Measurements from ENCODE around the gene SPCS3.
"Not testable (repeated sequence)": the region's sequence is repeated elsewhere in the genome, so short reads cannot be mapped to it uniquely, and the experiment has no call there.

SPCS3 gene

GRCh38 chr4:176324876-176325275 is 5.1 kb downstream of the SPCS3 start:
- peak in 2 of 3 donors; percentile 14 to 51 for DNase-seq
- H3K4me3 ChIP-seq (ENCODE audit: control insufficient read depth in 1 of 7, extremely low read depth in 1 of 7, insufficient read depth in 4 of 7, low read depth in 2 of 7, low read length in 6 of 7); H3K9me3 ChIP-seq (ENCODE audit: control extremely low read depth in 1 of 5, control insufficient read depth in 4 of 5, insufficient read depth in 2 of 5, low read depth in 1 of 5, low read length in 4 of 5); H3K27me3 ChIP-seq (replicated peaks in 2 of 5; ENCODE audit: control insufficient read depth in 4 of 5, insufficient read depth in 5 of 5, low read length in 4 of 5); H3K27ac ChIP-seq (ENCODE audit: insufficient read depth in 1 of 2, low read depth in 1 of 2, low read length in 2 of 2, poor library complexity in 1 of 2, severe bottlenecking in 2 of 2): not testable (repeated sequence)
- peaks cover 9 to 30% (median 15%) of the 10 kb centered on the region in 4 experiments for H3K36me3 ChIP-seq (ENCODE audit: control insufficient read depth in 4 of 4, insufficient read depth in 4 of 4, low read length in 3 of 4)
- CTCF ChIA-PET, result interaction anchor here (1.3 to 2.6 kb wide), 4 partner anchors 8 to 271 kb away, joined by 3 to 10 read pairs (median 6); no protein-coding TSS in a partner anchor
- WGBS (ENCODE audit: insufficient coverage), result 75% methylated on average over 4 of the region's 8 CpGs
- POLR2A ChIA-PET, result interaction anchor here (0.7 kb wide), 1 partner anchor 104 kb away, joined by 3 read pairs; no protein-coding TSS in a partner anchor
- H3K4me1 ChIP-seq (ENCODE audit: control extremely low read depth in 1 of 4, control insufficient read depth in 4 of 4, insufficient read depth in 4 of 4, low read length in 3 of 4), result peaks cover 0 to 36% (median 20%) of the 10 kb centered on the region in 4 experiments

- peaks cover 13 to 39% (median 20%) of the 10 kb centered on the region in 4 experiments for H3K36me3 ChIP-seq (ENCODE audit: control insufficient read depth in 4 of 4, insufficient read depth in 4 of 4, low read length in 3 of 4)
- H3K4me1 ChIP-seq (ENCODE audit: control extremely low read depth in 1 of 4, control insufficient read depth in 4 of 4, insufficient read depth in 4 of 4, low read length in 3 of 4), result peaks cover 0 to 3% (median 1%) of the 10 kb centered on the region in 4 experiments
- peak in 2 of 3 donors; percentile 27 to 41 for DNase-seq
- CTCF ChIA-PET, result interaction anchor here (0.6 to 4.7 kb wide), 3 partner anchors 8 to 221 kb away, joined by 3 to 19 read pairs (median 9); no protein-coding TSS in a partner anchor
- no peaks in the 10 kb centered on the region for H3K9me3 ChIP-seq (ENCODE audit: control extremely low read depth in 1 of 5, control insufficient read depth in 4 of 5, insufficient read depth in 2 of 5, low read depth in 1 of 5, low read length in 4 of 5)
- H3K27me3 ChIP-seq (replicated peaks in 2 of 5; ENCODE audit: control insufficient read depth in 4 of 5, insufficient read depth in 5 of 5, low read length in 4 of 5), result no peaks in the 10 kb centered on the region
- WGBS (ENCODE audit: insufficient coverage), result 47% methylated on average over 3 of the region's 3 CpGs
- POLR2A ChIA-PET, result interaction anchor here (1.1 kb wide), 1 partner anchor 12 kb away, joined by 3 read pairs; no protein-coding TSS in a partner anchor
- H3K4me3 ChIP-seq (ENCODE audit: control insufficient read depth in 1 of 7, extremely low read depth in 1 of 7, insufficient read depth in 4 of 7, low read depth in 2 of 7, low read length in 6 of 7), result no peak overlapping the region
- no peak overlapping the region for H3K27ac ChIP-seq (ENCODE audit: insufficient read depth in 1 of 2, low read depth in 1 of 2, low read length in 2 of 2, poor library complexity in 1 of 2, severe bottlenecking in 2 of 2)
These were observed 13.3 kb downstream of the SPCS3 start for GRCh38 chr4:176333076-176333475.

- Histone ChIP-seq H3K36me3 (ENCODE audit: control insufficient read depth in 4 of 4, insufficient read depth in 4 of 4, low read length in 3 of 4) (peaks cover 11 to 29% (median 14%) of the 10 kb centered on the region in 4 experiments), H3K4me3 (ENCODE audit: control insufficient read depth in 1 of 7, extremely low read depth in 1 of 7, insufficient read depth in 4 of 7, low read depth in 2 of 7, low read length in 6 of 7) (no peak overlapping the region), H3K4me1 (ENCODE audit: control extremely low read depth in 1 of 4, control insufficient read depth in 4 of 4, insufficient read depth in 4 of 4, low read length in 3 of 4) (peaks cover 0 to 3% (median 1%) of the 10 kb centered on the region in 4 experiments), H3K27me3 (replicated peaks in 2 of 5; ENCODE audit: control insufficient read depth in 4 of 5, insufficient read depth in 5 of 5, low read length in 4 of 5) (no peaks in the 10 kb centered on the region), H3K9me3 (ENCODE audit: control extremely low read depth in 1 of 5, control insufficient read depth in 4 of 5, insufficient read depth in 2 of 5, low read depth in 1 of 5, low read length in 4 of 5) (no peaks in the 10 kb centered on the region), H3K27ac (ENCODE audit: insufficient read depth in 1 of 2, low read depth in 1 of 2, low read length in 2 of 2, poor library complexity in 1 of 2, severe bottlenecking in 2 of 2) (no peak overlapping the region)
- ChIA-PET POLR2A (interaction anchor here (1.1 kb wide), 1 partner anchor 13 kb away, joined by 3 read pairs; no protein-coding TSS in a partner anchor), CTCF (interaction anchor here (2.8 kb wide), 1 partner anchor 9 kb away, joined by 9 read pairs; no protein-coding TSS in a partner anchor)
- DNase-seq, result no peak
- WGBS (ENCODE audit: insufficient coverage), result 91% methylated on average over 3 of the region's 5 CpGs
These were observed 14.3 kb downstream of the SPCS3 start for GRCh38 chr4:176334066-176334465.

DNA sequence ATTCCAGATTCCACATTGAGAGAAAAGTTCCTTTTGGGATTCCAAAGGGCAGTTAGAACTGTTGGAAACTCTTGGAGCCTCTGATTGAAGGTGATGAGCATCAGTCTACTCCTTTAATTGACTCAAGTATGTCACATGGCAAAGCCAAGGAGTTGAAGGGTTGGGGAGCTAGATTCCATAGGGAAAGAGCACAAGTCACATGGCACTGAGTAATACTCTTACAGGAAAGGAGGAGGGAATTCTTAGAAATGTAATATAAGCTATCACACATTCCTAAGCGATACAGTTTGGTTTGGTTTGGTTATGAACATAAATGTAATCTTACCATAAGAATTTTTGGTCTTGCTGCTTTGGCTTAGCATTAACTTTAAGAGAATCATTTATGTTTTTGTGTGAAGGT is 15.7 kb downstream of the SPCS3 start:
- H3K27ac ChIP-seq (ENCODE audit: insufficient read depth in 1 of 2, low read depth in 1 of 2, low read length in 2 of 2, poor library complexity in 1 of 2, severe bottlenecking in 2 of 2), result no peak overlapping the region
- ChIA-PET CTCF (interaction anchor here (0.8 kb wide), 1 partner anchor 9 kb away, joined by 3 read pairs; no protein-coding TSS in a partner anchor), POLR2A (no interaction called here)
- peaks cover 5 to 17% (median 9%) of the 10 kb centered on the region in 4 experiments for H3K36me3 ChIP-seq (ENCODE audit: control insufficient read depth in 4 of 4, insufficient read depth in 4 of 4, low read length in 3 of 4)
- no peaks in the 10 kb centered on the region for H3K9me3 ChIP-seq (ENCODE audit: control extremely low read depth in 1 of 5, control insufficient read depth in 4 of 5, insufficient read depth in 2 of 5, low read depth in 1 of 5, low read length in 4 of 5)
- no CpG with 5 or more reads among the region's 1 CpG for WGBS (ENCODE audit: insufficient coverage)
- H3K27me3 ChIP-seq (replicated peaks in 2 of 5; ENCODE audit: control insufficient read depth in 4 of 5, insufficient read depth in 5 of 5, low read length in 4 of 5), result no peaks in the 10 kb centered on the region
- no peak overlapping the region for H3K4me3 ChIP-seq (ENCODE audit: control insufficient read depth in 1 of 7, extremely low read depth in 1 of 7, insufficient read depth in 4 of 7, low read depth in 2 of 7, low read length in 6 of 7)
- H3K4me1 ChIP-seq (ENCODE audit: control extremely low read depth in 1 of 4, control insufficient read depth in 4 of 4, insufficient read depth in 4 of 4, low read length in 3 of 4), result peaks cover 0 to 3% (median 1%) of the 10 kb centered on the region in 4 experiments
- DNase-seq, result no peak

- peaks cover 0 to 4% (median 0%) of the 10 kb centered on the region in 4 experiments for H3K36me3 ChIP-seq (ENCODE audit: control insufficient read depth in 4 of 4, insufficient read depth in 4 of 4, low read length in 3 of 4)
- POLR2A ChIA-PET, result interaction anchor here (0.5 kb wide), 1 partner anchor 777 kb away, joined by 3 read pairs; no protein-coding TSS in a partner anchor
- H3K9me3 ChIP-seq (ENCODE audit: control extremely low read depth in 1 of 5, control insufficient read depth in 4 of 5, insufficient read depth in 2 of 5, low read depth in 1 of 5, low read length in 4 of 5), result peaks cover 0 to 21% (median 19%) of the 10 kb centered on the region in 5 experiments
- H3K4me1 ChIP-seq (ENCODE audit: control extremely low read depth in 1 of 4, control insufficient read depth in 4 of 4, insufficient read depth in 4 of 4, low read length in 3 of 4), result peaks cover 0 to 3% (median 0%) of the 10 kb centered on the region in 4 experiments
- WGBS (ENCODE audit: insufficient coverage), result 75% methylated on average over 2 of the region's 3 CpGs
- H3K4me3 ChIP-seq (ENCODE audit: control insufficient read depth in 1 of 7, extremely low read depth in 1 of 7, insufficient read depth in 4 of 7, low read depth in 2 of 7, low read length in 6 of 7), result no peak overlapping the region
- DNase-seq, result no peak
- H3K27me3 ChIP-seq (replicated peaks in 2 of 5; ENCODE audit: control insufficient read depth in 4 of 5, insufficient read depth in 5 of 5, low read length in 4 of 5), result no peaks in the 10 kb centered on the region
- CTCF ChIA-PET, result interaction anchor here (0.9 to 4.6 kb wide), 13 partner anchors 9 to 304 kb away, joined by 3 to 39 read pairs (median 4); no protein-coding TSS in a partner anchor
- no peak overlapping the region for H3K27ac ChIP-seq (ENCODE audit: insufficient read depth in 1 of 2, low read depth in 1 of 2, low read length in 2 of 2, poor library complexity in 1 of 2, severe bottlenecking in 2 of 2)
These were observed 20.4 kb downstream of the SPCS3 start for GRCh38 chr4:176339936-176340761.

GRCh38 chr4:176340871-176341685 is 21.3 kb downstream of the SPCS3 start:
- Histone ChIP-seq H3K27me3 (replicated peaks in 2 of 5; ENCODE audit: control insufficient read depth in 4 of 5, insufficient read depth in 5 of 5, low read length in 4 of 5) (no peaks in the 10 kb centered on the region), H3K4me3 (ENCODE audit: control insufficient read depth in 1 of 7, extremely low read depth in 1 of 7, insufficient read depth in 4 of 7, low read depth in 2 of 7, low read length in 6 of 7) (no peak overlapping the region), H3K9me3 (ENCODE audit: control extremely low read depth in 1 of 5, control insufficient read depth in 4 of 5, insufficient read depth in 2 of 5, low read depth in 1 of 5, low read length in 4 of 5) (peaks cover 0 to 23% (median 19%) of the 10 kb centered on the region in 5 experiments), H3K4me1 (ENCODE audit: control extremely low read depth in 1 of 4, control insufficient read depth in 4 of 4, insufficient read depth in 4 of 4, low read length in 3 of 4) (peaks cover 0 to 3% (median 0%) of the 10 kb centered on the region in 4 experiments), H3K36me3 (ENCODE audit: control insufficient read depth in 4 of 4, insufficient read depth in 4 of 4, low read length in 3 of 4) (peaks cover 0 to 4% (median 0%) of the 10 kb centered on the region in 4 experiments), H3K27ac (ENCODE audit: insufficient read depth in 1 of 2, low read depth in 1 of 2, low read length in 2 of 2, poor library complexity in 1 of 2, severe bottlenecking in 2 of 2) (no peak overlapping the region)
- WGBS (ENCODE audit: insufficient coverage), result 78% methylated on average over 5 of the region's 8 CpGs
- DNase-seq, result peak; percentile 49 to 67 (median 64)
- POLR2A ChIA-PET, result interaction anchor here (0.5 kb wide), 1 partner anchor 778 kb away, joined by 3 read pairs; no protein-coding TSS in a partner anchor
- CTCF ChIA-PET, result interaction anchor here (0.6 to 4.6 kb wide), 17 partner anchors 10 to 782 kb away, joined by 3 to 39 read pairs (median 4); no protein-coding TSS in a partner anchor
